HepG2 (cell line): ENCODE measurements around the gene SRSF3. TPM values are rescaled to one million over a fixed set of nuclear protein-coding genes. Genes with fewer than 3 reads are reported as not detected.

Source experiments
- ARID5B ChIP-seq: IDR thresholded peaks from 2 replicates; pipeline ENCODE4 v1.4.0; 2020; ENCODE audit warnings: mild to moderate bottlenecking, missing genetic modification reagents
- CEBPG ChIP-seq: IDR thresholded peaks from 2 replicates; pipeline ENCODE4 v1.6.1; 2016
- EHMT2 ChIP-seq: fragments of 200-600 bp; sonication (generic); IDR thresholded peaks from 2 replicates; pipeline ENCODE4 v1.7.0; 2017; ENCODE audit warnings: antibody characterized with exemption, low read depth, low read length, borderline replicate concordance
- HNRNPK ChIP-seq: fragments of 200-400 bp; formaldehyde crosslinking; IDR thresholded peaks from 2 replicates; pipeline ENCODE4 v1.6.1; 2018; ENCODE audit warnings: low read length, low read depth, moderate library complexity, mild to moderate bottlenecking; ENCODE audit not compliant: poor library complexity, severe bottlenecking
- MTERF4 ChIP-seq: sonication (generic); formaldehyde crosslinking; IDR thresholded peaks from 2 replicates; pipeline ENCODE4 v1.8.0; 2023; ENCODE audit warnings: mild to moderate bottlenecking, missing genetic modification reagents
- NFATC3 ChIP-seq: sonication (generic); formaldehyde crosslinking; IDR thresholded peaks from 2 replicates; pipeline ENCODE4 v1.5.1; 2020; ENCODE audit warnings: mild to moderate bottlenecking, missing genetic modification reagents
- NR2F2 ChIP-seq: IDR thresholded peaks from 2 replicates; pipeline ENCODE4 v1.6.1; 2012; ENCODE audit warnings: low read depth, inconsistent platforms, borderline replicate concordance
- NR3C1 ChIP-seq: sonication (generic); formaldehyde crosslinking; IDR thresholded peaks from 2 replicates; pipeline ENCODE4 v1.4.0; 2020; ENCODE audit warnings: missing genetic modification reagents
- PLRG1 ChIP-seq: fragments of 450-650 bp; conservative IDR thresholded peaks from 2 replicates; pipeline ENCODE4 v1.6.1; 2016
- POLR2A ChIP-seq, 2 experiments: IDR thresholded peaks; 2 replicates each; pipeline ENCODE4 v1.6.1; 2011; ENCODE audit warnings: low read depth in 2 of 2, low read length in 2 of 2, mild to moderate bottlenecking in 1 of 2, moderate library complexity in 1 of 2; ENCODE audit not compliant: insufficient read depth in 1 of 2
- PRDM10 ChIP-seq: sonication (generic); formaldehyde crosslinking; IDR thresholded peaks from 2 replicates; pipeline ENCODE4 v1.4.0; 2020; ENCODE audit warnings: low read depth, missing genetic modification reagents
- RXRA ChIP-seq: sonication (generic); formaldehyde crosslinking; IDR thresholded peaks from 2 replicates; pipeline ENCODE4 v1.5.1; 2020; ENCODE audit warnings: missing genetic modification reagents
- SKI ChIP-seq: fragments of 450-650 bp; IDR thresholded peaks from one replicate; pipeline ENCODE4 v1.6.1; 2018; ENCODE audit warnings: mild to moderate bottlenecking; ENCODE audit not compliant: partially characterized antibody
- TAF1 ChIP-seq: sonication (generic); formaldehyde crosslinking; IDR thresholded peaks from 2 replicates; pipeline ENCODE4 v1.4.0; 2020; ENCODE audit warnings: missing genetic modification reagents
- TOPORS ChIP-seq: sonication (generic); formaldehyde crosslinking; IDR thresholded peaks from 2 replicates; pipeline ENCODE4 v1.8.0; 2023; ENCODE audit warnings: mild to moderate bottlenecking, missing genetic modification reagents
- WIZ ChIP-seq: sonication (generic); formaldehyde crosslinking; IDR thresholded peaks from 2 replicates; pipeline ENCODE4 v1.5.1; 2020; ENCODE audit warnings: mild to moderate bottlenecking, missing genetic modification reagents
- ZNF3 ChIP-seq: IDR thresholded peaks from 2 replicates; pipeline ENCODE4 v1.7.0; 2017; ENCODE audit warnings: inconsistent platforms
- ZNF564 ChIP-seq: sonication (generic); formaldehyde crosslinking; IDR thresholded peaks from 2 replicates; pipeline ENCODE4 v1.8.1; 2023; ENCODE audit warnings: mild to moderate bottlenecking, missing genetic modification reagents
- ZNF597 ChIP-seq: sonication (generic); formaldehyde crosslinking; IDR thresholded peaks from 2 replicates; pipeline ENCODE4 v1.5.0; 2020; ENCODE audit warnings: missing genetic modification reagents
- ZNF614 ChIP-seq: IDR thresholded peaks from 2 replicates; pipeline ENCODE4 v1.6.1; 2018; ENCODE audit warnings: missing biosample characterization, missing genetic modification reagents, inconsistent platforms, borderline replicate concordance
- ZNF672 ChIP-seq: sonication (generic); formaldehyde crosslinking; IDR thresholded peaks from 2 replicates; pipeline ENCODE4 v1.8.1; 2022; ENCODE audit warnings: missing genetic modification reagents
- ZNF749 ChIP-seq: sonication (generic); formaldehyde crosslinking; IDR thresholded peaks from 2 replicates; pipeline ENCODE4 v1.8.0; 2022; ENCODE audit warnings: mild to moderate bottlenecking, missing genetic modification reagents, moderate library complexity, borderline replicate concordance
- ZSCAN30 ChIP-seq: sonication (generic); formaldehyde crosslinking; IDR thresholded peaks from 2 replicates; pipeline ENCODE4 v1.5.0; 2020; ENCODE audit warnings: mild to moderate bottlenecking, missing genetic modification reagents
- polyA plus RNA-seq, 8 experiments: library from polyadenylated mRNA; depleted of rRNA in 3 of 8; stranded (reverse) in 7 of 8; unstranded in 1 of 8; fragments of >200 nt; fragmentation: Illumina TruSeq in 4 of 8; extraction: Trizol in 4 of 8; gene quantifications; 2 replicates each; pipeline versions ENCODE4 v1.2.1 to v1.2.3, GENCODE V29; 2011 to 2016; ENCODE audit warnings: low read depth in 4 of 8, missing spikeins in 1 of 8, mixed read lengths in 1 of 8; ENCODE audit not compliant: insufficient read depth in 1 of 8
- total RNA-seq, 5 experiments: library from RNA; depleted of rRNA; stranded (reverse); fragments of >200 nt; fragmentation: Illumina TruSeq; extraction: Trizol; gene quantifications; 2 replicates each; pipeline ENCODE4 v1.2.3, GENCODE V29; 2016; ENCODE audit warnings: low read depth in 1 of 5

SRSF3 gene
- total and polyA plus RNA-seq, 2 of the 13 experiments (the other 11 are each of a cell fraction or from before 2014, with no cell fraction given) = 206 to 684 TPM

- TF ChIP-seq PRDM10 (peak; percentile 57; the same call in 1 of the 2 replicates), ZNF672 (no peak), POLR2A (IDR thresholded peaks at IDR 0.05; ENCODE audit: insufficient read depth in 1 of 2, low read depth in 2 of 2, low read length in 2 of 2) (no peak), ARID5B (CRISPR knock-in tag) (peak; percentile 95), ZNF564 (no peak), WIZ (CRISPR knock-in tag) (no peak), MTERF4 (CRISPR knock-in tag) (no peak), ZNF3 (CRISPR knock-in tag) (0 out of 2 replicates have a peak, but pooled peaks have one; percentile 22), NR2F2 (peak; percentile 23; the same call in 1 of the 2 replicates), PLRG1 (no peak), ZNF597 (CRISPR knock-in tag) (no peak), RXRA (CRISPR knock-in tag) (peak; percentile 77; the same call in 1 of the 2 replicates), EHMT2 (0 out of 2 replicates have a peak, but pooled peaks have one; percentile 29), NR3C1 (CRISPR knock-in tag) (no peak), ZSCAN30 (CRISPR knock-in tag) (no peak), TAF1 (CRISPR knock-in tag) (no peak), TOPORS (CRISPR knock-in tag) (peak; percentile 72; the same call in 1 of the 2 replicates), ZNF614 (CRISPR knock-in tag) (peak; percentile 81), SKI (peak; percentile 60), HNRNPK (no peak), CEBPG (CRISPR knock-in tag) (peak; percentile 85), ZNF749 (CRISPR knock-in tag) (no peak), NFATC3 (CRISPR knock-in tag) (no peak)
Observed at GRCh38 chr6:36566418-36566905, 27.7 kb upstream of the SRSF3 start (continued).
